GM12865 (cell line): ENCODE measurements around the gene NUPR1.
"Not testable (repeated sequence)": the region's sequence is repeated elsewhere in the genome, so short reads cannot be mapped to it uniquely, and the experiment has no call there.

ENCODE experiments used
- DNase-seq: peaks from one replicate; pipeline ENCODE4 v3.0.0; 2010; ENCODE audit warnings: low read depth
- H3K4me3 ChIP-seq: 2 replicates; pipeline ENCODE4 v1.5.1; 2011; ENCODE audit warnings: mild to moderate bottlenecking, low read depth, low read length, control low read depth
- TF ChIP-seq, protein P1 (sequence below): IDR thresholded peaks from 2 replicates; pipeline ENCODE4 v1.5.1; 2011; ENCODE audit warnings: low read length, control low read depth, low read depth, inconsistent platforms; ENCODE audit not compliant: insufficient read depth; ENCODE audit errors: missing control alignments

The NUPR1 gene

DNA sequence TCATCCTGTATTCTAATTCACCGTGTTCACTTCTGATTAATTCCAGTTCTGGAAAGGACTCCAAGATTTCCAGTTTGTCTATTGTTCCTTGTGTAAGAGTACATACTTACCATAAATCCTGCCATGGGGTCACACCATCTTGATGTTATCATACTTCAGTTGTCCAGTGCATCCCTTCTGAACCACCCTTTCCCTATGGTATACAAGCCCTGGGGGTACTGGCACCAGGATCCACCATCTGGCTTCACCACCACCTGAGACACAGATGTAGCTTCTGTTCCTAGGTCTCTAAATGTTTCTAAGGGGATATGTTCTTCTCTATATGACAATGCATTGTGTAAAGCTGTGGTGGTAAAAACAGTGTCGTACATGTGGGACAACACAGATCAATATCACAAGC, 36.2 kb upstream of the NUPR1 start:
- DNase-seq: no peak
- H3K4me3 ChIP-seq: no peak overlapping the region
- TF ChIP-seq, protein P1, sequence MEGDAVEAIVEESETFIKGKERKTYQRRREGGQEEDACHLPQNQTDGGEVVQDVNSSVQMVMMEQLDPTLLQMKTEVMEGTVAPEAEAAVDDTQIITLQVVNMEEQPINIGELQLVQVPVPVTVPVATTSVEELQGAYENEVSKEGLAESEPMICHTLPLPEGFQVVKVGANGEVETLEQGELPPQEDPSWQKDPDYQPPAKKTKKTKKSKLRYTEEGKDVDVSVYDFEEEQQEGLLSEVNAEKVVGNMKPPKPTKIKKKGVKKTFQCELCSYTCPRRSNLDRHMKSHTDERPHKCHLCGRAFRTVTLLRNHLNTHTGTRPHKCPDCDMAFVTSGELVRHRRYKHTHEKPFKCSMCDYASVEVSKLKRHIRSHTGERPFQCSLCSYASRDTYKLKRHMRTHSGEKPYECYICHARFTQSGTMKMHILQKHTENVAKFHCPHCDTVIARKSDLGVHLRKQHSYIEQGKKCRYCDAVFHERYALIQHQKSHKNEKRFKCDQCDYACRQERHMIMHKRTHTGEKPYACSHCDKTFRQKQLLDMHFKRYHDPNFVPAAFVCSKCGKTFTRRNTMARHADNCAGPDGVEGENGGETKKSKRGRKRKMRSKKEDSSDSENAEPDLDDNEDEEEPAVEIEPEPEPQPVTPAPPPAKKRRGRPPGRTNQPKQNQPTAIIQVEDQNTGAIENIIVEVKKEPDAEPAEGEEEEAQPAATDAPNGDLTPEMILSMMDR: no peak

DNA sequence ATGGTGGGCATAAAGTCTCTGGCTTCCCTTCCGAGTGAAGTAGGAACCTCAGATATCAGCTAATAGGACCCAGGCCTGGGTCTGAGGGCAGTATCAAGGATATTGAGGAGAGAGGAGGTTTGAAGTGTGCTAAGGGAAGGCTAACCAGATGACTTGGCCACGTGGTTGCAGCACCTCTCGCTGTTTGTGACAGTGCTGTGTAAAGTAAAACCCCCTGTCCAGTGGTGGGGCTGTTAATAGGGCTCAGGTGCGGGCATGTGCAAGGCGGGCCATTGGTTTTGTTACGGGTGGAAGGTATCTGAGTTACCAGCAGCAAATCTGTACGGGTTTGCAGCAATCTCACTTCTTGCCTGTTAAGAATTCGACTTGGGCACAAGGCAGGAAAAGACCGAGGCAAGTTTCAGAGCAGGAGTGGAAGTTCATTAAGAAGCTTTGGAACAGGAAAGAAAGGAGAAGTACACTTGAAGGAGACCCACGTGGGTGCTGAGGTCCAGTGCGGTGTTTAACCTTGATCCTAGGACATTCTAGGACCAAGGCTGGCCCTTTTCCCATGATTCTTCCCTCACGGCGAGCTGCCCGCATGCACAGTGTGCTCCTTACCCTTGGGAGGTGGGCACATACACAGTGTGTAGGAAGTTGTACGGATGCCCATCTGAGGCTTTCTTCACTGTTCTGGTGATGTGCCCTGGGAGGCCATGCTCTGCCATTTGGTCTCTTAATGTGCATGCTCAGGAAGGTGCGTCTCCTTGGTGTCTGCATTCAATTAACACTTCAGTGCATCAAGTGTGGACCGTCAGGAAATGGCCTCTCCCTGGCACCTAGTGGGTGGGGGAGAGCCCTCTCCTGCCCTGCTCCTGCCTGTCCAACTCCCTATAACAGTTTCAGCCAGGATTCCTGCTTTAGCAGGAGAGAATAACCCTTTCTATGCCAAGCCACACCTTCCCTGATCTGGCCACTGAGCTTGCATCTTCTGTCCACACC, 35.3 kb upstream of the NUPR1 start:
- TF ChIP-seq, protein P1: no peak
- H3K4me3 ChIP-seq: no peak overlapping the region
- DNase-seq: no peak

DNA sequence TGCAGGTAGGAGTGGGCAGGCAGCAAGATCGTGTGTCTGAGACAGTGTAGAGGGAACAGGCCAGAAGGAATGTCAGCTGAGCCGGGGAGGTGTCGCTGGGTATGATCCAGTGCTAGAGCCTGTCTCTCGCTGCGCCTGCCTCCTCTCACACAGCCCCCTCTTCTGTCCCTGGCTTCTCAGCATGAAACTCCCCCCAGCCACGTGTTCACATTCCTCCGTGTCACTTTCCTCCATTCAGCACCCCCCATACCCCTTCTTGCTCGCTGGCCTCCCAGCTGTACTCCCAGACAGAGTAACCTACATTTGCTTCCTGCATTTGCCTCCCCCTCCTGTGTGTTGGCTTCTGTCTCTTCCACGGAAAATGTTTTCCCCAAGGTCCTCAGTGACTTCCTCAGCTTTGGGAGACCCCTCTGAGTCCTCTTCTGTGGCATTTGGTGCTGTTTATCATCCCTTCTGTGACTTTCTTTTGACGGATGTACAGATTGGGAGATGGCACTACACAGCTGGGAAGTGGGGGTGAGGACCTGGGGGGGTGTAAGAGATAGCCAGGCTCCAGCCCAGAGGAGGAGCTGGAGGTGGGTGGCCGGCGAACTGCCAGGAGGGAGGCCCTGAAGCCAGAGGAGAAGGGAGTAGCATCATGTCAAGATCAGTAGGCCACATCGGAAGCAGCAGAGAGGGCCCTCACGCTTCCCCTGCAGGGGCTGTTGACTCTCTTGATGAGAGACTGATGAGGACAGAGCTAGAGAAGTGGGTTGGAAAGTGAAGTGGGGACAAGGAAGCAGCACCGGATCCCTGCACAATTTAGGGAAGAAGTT, 34.1 kb upstream of the NUPR1 start:
- TF ChIP-seq, protein P1: no peak
- H3K4me3 ChIP-seq: no peak overlapping the region
- DNase-seq: no peak

DNA sequence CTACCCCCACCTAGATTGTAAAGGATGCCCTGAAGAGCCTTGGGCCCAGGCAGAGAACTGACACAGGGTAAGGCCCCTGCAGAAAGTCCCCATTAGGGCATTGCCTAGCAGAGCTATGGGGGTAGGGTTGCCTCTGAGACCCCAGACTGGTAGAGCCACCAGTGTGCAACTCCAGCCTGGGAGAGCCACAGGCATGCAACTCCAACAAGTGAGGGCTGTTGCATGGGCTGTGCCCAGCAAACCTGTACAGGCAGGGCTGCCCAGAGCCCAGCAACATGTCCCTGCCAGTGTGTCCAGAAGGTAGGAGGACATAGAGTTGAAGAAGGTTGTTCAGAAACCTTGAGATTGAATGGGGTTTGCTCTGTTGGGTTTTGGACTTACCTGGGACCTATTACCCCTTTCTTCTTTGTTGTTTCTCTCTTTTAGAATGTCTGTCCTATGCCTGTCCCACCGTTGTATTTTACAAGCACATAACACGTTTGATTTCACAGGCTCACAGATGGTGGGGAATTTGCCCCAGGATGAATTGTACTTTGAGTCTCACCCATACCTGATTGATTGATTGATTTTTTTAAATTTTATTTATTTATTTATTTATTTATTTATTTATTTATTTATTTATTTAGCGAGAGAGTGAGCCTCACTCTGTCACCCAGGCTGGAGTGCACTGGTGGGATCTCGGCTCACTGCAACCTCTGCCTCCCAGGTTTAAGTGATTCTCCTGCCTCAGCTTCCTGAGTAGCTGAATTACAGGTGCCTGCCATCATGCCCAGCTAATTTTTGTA, 31.4 kb upstream of the NUPR1 start:
- TF ChIP-seq, protein P1: no peak
- DNase-seq: no peak
- no peak overlapping the region for H3K4me3 ChIP-seq

DNA sequence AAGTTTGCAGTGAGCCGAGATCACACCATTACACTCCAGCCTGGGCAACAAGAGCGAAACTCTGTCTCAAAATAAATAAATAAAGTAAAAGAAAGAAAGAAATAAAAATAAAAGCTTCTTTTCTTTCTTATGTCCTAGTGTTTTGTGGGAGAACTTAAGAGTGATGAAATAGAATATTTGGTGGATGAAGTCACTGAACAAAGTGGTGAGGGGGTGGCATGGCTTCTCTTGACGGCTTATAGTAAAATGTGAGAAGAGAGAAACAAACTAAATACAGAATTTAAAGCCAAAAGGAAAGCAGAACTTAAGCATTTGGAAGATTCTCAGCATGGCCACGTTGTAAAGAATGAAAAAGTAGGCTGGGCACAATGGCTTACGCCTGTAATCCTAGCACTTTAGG, 30.2 kb upstream of the NUPR1 start:
- H3K4me3 ChIP-seq: no peak overlapping the region
- DNase-seq: no peak
- TF ChIP-seq, protein P1: no peak

DNA sequence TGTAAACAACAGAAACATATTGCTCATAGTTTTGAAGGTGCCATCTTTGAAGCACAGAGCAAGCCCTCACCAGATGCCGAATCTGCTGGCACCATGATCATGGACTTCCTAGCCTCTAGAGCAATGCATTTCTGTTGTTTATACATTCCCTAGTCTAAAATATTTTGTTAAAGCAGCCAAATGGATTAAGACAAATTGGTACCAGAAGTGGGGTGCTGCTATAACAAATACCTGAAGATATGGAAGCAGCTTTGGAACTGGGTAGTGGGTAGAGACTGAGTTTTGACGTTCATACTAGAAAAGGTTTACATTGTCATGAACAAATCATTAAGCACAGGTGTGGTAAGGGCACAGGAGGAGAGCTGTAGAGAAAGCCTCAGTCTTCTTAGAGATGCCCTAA, 28.5 kb upstream of the NUPR1 start:
- no peak overlapping the region for H3K4me3 ChIP-seq
- TF ChIP-seq, protein P1: no peak

DNA sequence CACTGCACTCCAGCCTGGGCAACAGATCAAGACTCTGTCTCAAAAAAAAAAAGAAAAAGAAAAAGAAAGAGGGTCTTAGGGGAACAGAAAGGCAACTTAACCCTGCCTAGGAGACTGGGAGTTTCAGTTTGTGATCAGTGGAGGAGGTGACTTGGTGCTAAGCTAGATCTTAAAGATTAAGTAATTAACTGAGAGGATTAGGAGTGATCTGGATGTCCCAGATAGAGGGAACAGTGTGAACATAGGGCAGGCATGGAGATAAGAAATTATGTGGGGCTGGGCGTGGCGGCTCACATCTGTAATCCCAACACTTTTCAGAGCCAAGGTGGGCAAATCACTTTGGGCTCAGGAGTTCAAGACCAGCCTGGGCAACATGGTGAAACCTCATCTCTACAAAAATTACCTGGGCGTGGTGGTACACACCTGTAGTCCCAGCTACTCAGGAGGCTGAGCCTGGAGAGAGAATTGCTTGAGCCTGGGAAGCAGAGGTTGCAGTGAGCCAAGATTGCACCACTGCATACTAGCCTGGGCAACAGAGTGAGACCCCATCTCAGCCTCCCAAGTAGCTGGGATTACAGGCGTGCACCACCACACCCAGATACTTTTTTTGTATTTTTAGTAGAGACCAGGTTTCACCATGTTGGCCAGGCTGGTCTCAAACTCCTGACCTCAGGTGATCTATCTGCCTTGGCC, 27.6 kb upstream of the NUPR1 start:
- not testable (repeated sequence) for H3K4me3 ChIP-seq, DNase-seq

More for the DNA sequence above, 28.5 kb upstream of the NUPR1 start:
- no peak for DNase-seq
